ENCODE measurements around the gene CCT8.

Gene CCT8, protein sequence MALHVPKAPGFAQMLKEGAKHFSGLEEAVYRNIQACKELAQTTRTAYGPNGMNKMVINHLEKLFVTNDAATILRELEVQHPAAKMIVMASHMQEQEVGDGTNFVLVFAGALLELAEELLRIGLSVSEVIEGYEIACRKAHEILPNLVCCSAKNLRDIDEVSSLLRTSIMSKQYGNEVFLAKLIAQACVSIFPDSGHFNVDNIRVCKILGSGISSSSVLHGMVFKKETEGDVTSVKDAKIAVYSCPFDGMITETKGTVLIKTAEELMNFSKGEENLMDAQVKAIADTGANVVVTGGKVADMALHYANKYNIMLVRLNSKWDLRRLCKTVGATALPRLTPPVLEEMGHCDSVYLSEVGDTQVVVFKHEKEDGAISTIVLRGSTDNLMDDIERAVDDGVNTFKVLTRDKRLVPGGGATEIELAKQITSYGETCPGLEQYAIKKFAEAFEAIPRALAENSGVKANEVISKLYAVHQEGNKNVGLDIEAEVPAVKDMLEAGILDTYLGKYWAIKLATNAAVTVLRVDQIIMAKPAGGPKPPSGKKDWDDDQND

DNA sequence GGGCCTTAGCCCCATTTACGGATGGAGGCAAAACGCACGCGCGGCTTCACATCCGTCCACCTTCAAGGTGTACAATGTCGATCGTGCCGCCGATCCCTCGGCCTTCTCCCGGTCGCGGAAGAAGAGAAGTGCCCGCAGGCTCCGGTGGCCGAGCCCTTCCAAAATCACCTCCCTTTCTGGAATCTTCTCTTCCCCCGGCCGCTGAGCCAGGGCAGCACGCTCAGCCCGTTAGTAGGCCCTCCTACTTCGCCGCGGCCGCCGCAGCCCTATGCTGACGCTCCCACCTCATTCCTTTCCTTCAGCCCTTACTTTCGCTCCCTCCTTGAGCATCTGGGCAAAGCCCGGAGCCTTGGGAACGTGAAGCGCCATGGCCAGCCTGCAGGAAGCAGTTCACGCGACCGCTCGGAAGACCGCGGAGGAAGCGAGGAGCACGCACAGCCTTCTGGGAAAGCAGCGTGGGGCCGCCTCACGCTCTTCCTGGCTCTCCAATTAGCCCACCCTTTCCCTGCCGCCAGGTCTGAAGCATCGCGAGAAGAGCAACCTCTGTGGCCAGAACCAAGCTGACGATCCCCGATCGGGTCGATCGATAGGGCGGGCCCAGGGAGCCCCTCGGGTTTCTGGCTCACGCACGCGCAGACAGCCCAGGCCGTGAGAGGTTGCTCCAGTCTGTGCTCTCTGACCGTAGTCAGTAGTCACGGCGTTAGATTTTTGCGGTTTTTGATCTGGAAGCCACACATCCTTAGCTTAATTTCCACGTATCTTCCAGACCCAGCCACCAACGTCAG is at the start of gene CCT8:
Gene CCT8 (minus strand): TSS at position 427 of the 785 bp plus-strand sequence. CDS start 58 bp downstream, at position 369.
- DNase-seq (ENCODE audit: low spot score), result peak; percentile 96

DNA sequence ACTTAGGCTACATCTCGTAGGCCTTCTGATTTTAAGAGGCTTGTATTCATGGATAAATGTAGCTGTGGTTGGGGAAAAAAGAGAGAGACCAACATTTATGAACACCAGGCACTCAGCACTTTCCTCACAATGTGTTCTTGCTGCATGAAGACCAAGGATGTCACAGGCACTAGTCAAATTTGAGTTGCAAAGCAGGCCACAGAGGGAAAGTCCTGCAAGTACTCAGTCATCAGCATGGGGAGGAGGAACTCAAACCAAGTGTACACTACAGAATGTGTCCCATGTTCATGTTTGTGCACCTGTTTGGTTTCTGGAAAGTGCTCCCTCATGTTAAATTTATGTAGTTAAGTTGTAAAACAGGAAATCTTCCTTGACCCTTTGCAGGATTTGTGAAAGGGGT is 48.3 kb upstream of the CCT8 start:
- DNase-seq (ENCODE audit: low spot score), result peak; percentile 60

DNA sequence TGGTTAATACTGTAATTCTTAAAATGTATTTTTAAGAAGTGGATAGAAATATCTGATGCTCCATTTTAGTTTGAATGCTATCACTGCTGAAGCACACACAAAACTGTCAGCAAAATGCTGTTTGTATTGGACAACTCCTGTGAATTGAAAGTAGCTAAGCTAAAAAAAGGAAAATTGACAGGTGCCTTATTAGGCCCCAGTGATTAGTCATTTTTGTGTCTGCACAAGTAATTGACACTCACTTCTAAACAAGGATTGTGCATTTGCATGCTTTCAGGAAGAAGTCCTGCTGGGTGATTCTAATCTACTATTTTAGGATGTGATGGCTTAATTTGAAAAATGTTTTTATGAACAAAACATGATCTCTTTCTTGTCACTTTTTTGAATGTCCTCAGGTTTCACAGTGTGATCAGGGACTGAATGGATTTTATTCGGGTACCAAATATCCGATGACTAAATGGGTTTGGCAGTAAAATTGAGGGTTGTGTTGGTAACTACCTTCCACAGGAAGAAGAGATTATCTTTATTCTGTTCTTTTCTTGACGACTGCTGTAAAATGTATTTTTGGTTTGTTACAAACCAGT is 44.0 kb upstream of the CCT8 start:
- DNase-seq (ENCODE audit: low spot score), result peak; percentile 18

DNA sequence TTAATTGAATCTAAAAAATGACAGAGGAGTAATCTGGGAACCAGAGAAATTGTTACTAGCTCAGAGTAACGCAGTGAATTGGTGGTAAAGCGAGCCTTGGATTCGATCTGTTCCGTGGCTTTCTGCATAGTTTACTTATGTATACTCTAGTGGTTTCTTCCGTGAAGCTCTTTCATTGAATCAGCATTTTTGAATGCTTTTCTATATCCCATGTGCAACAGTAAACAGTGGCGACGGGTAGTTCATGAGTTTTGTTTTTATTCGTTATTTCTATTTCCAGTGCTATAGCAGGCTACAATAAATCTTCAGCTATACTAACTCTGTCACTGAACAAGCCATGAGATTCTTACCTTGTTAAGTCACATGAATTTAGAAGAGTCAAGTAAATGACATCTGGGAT is 42.5 kb upstream of the CCT8 start:
- no peak for DNase-seq (ENCODE audit: low spot score)

DNA sequence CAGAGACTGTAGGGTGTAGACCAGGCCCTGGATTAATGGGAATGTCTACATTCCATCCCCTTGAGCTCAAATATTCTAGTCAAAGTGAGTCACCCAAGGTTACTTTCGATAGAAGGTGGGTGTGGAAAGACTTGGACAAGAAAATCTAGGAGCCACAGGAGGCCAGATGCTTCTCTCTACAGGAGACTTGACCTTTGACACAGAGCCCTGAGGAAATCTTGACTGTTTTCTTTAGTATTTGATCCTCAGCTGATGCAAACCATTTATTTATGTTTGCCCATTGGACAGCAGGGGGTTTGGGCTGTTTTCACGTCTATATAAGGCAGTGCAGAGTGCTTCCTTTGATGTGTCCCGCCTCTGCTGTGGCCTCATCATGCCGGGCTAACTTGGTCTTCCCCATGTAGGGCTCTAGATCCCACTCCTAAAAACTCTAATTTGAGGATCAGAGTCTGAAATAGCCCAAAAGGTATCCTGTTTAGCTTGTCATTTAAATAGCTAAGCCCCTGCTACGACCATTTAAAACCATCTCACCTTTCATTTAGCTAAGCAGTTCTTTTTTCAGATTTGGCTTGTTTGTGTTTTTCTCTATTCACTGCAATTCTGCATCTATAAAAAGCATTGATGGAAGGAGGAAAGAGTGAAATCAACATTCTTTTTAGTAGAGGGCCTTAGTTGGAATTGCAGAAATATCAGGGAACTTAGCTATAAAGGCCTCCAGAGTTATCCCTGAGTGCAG is 41.5 kb upstream of the CCT8 start:
- DNase-seq (ENCODE audit: low spot score), result no peak

DNA sequence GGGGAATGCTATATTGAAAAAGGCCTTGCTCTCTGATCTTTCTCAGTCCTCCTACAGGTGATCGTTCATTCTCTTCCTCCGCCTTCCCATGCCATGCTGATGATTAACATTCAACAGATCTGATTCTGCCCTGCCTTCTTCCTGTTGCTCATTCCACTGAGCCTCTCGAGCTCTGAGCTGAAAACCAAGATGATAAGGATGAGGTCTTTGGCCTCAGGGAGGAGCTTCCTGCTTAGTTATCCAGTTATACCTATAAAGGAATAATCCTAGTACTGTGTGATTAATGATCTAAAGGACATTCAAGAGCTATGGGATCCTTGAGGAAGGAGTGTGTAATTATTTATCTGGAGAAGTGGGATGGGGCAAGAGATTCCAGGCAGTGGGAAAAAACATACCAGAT is 31.8 kb upstream of the CCT8 start:
- no peak for DNase-seq (ENCODE audit: low spot score)

DNA sequence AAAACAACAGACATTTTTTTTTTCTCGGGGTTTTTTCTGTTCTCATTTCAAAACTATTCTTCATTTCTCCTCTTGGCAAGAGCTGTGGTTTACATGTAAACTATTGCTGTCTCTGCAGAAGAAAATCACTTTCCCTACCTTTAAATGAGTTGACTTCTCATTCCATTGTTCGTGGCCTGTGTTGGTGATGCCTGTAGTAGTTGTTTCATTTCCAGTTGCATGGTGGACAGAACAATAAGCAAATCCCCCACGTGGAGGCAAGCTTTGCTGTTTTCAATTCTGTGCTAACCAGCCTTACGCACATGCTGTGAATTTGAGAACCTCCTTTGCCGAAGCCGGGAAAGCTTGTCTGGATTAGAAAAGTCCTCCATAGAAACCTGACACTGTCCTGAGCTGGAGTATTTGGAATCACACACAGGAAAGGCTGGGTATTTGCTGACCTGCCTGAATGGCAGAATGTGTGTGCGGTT is 30.8 kb upstream of the CCT8 start:
- DNase-seq (ENCODE audit: low spot score), result no peak

DNA sequence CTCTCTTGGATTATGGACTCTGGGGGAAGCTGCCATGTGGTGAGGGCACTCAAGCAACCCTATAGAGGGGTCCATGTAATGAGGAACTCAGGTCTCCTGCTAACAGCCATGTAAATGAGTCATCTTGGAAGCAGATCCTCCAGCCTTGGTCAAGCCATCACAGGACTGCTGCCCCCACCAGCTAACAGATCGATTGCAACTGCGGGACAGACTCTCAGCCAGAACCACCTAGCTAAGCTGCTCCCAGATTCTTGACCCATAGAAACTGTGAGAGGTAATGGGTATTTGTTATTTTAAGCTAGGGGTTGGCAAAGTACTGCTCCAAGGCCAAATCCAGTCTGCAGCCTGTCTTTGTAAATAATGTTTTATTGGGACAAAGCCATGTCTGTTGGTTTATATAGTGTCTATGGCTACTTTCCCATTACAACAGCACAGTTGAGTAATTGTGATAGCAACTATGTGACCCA is 29.4 kb upstream of the CCT8 start:
- no peak for DNase-seq (ENCODE audit: low spot score)

DNA sequence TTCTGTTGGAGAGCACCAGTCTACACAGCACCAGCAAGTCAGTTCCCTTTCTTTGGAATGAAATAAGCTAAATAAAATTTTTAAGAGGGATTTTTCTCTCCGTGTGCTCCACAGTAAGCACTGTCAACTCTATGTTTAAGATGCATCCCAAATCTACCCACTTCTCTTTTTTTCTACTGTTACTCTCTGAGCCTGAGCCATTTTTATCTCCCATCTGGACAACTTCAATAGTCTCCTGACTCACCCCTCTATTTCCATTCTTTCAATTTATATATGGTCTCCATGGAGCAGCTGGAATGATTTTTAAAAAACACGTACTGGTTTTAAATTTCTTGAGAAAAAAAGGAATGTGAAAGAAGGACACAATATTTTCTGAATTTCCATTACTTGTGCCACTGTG is 24.7 kb upstream of the CCT8 start:
- no peak for DNase-seq (ENCODE audit: low spot score)

DNA sequence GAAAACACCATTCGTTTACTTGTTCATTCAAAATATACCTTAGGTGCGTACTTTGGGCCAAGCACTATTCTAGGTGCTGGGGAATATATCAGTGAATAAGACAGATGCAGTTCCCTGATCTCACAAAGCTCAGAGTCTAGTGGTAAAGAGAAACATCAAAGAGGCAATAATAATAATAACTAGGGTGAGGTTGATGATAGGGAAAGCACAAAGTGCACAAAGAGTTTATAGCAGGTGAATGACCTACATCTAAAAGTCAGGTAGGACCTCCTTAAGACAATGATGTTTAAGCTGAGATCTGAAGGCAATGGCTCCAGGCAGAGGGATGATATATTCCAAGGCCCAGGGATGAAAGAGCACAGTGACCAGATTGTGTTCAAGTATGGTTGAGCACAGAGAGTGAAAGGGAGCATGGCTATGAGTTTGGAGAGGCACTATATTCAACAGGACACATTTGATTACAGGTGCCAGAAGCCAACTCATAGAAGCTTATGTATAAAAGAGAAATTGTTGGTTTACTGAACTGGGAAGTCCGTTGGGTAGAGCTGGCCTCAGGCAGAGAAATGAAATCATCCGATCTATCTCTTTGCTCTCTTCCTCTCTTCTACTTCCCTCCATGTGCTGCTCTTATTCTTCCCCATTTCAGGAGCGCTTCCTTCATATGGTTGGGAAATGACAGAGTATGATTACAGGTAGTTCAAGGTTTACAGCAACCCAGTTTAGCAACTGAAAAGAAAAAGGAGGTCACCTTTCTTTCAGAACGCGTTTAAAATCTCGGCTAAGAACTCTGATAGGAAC is 23.0 kb upstream of the CCT8 start:
- DNase-seq (ENCODE audit: low spot score), result no peak

DNA sequence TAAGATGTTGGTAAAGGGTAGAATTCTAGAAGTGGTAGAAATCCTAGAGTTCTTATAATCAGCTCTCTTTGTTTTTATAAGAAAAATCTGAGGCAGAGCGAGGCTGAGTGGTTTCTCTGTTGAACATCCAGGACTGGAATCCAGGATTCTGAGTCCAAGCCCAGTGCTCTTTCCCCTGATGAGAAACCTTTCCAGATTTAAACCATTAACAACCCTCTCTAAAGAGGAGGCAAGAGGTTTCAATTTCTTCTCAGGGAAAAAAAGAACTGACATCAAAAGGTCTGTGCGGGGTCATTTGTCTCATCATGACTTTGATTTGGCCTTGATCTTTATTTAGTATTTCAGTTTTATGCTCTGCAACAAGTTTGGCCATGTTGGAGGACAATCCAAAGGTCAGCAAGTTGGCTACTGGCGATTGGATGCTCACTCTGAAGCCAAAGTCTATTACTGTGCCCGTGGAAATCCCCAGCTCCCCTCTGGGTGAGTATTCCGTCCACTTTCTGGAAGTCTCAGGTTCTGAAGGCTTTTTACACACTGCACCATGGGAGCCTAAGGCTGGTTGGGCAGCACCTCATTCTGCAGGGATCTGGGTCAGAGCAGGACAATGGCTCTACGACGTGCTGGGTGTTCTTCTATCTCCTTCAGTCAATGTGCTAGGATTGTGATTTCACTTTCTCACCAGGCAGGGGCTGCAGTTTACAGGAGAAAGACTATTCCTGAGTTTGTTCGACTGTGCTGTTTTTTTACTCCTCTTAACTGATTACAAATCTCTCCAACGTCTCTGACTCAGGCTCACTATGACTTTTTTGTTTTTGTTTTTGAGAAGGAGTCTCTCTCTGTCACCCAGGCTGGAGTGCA is 18.9 kb upstream of the CCT8 start:
- no peak for DNase-seq (ENCODE audit: low spot score)

DNA sequence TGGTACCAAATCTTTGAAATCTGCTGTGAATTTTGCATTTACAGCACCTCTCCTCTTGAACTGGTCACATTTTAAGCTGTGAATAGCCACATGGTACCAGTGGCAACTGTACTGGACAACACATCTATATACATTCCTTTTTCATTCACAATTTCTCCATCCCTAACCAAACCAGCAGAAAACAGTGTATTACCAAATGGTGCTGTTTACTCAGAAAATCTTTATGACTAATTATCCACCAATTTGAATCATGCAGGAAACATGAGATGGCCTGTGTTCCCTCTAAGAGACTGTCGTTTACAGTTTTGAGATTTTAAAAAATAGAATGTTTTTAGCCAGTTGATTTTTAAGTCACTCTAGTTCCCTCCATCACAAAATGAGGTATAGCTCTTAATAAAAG is 17.6 kb upstream of the CCT8 start:
- no peak for DNase-seq (ENCODE audit: low spot score)

DNA sequence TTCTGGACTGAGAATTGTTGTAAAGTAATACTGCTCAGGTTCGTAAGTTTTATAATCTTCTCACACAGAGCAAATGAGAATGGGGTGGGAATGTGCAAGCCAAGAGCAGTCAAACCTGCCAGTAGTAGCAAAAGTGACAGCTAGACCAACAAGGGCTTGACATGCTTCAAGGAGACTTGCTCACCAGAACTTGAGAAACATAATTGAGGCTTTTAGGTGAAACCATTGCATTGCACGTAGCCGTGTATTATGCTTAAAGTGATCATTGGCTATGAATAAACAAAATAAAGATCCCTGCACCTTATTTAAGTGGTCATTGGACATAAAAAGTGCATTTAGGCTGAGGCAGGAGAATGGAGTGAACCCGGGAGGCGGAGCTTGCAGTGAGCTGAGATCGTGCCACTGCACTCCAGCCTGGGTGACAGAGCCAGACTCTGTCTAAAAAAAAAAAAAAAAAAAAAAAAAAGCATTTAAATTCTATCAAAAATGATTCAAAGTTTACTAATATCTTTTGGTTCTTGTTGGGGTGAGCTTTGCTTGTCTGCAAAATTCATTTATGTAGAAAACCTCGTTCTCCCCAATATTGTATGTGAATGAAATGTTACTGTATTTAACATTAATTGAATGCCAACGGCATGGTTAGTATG is 11.8 kb upstream of the CCT8 start:
- DNase-seq (ENCODE audit: low spot score), result no peak

DNA sequence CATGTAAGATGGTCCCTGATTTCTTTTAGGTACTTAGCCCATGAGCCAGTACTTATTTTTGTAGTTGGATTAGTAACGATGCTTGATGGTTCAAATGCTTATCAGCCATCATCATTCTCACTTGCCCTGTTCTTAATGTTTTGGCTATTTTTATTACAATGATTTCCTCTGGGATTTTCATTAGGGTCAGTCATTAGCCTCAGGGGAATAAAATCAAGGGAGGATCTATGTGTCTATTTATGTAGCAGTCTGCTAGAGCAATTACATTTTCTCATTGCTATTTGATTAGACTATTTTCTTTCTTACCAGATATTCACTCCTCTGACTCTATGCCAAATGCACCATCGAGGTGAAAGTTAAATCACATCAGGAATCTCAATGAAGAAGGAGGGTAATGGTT is 10.9 kb upstream of the CCT8 start:
- no peak for DNase-seq (ENCODE audit: low spot score)

DNA sequence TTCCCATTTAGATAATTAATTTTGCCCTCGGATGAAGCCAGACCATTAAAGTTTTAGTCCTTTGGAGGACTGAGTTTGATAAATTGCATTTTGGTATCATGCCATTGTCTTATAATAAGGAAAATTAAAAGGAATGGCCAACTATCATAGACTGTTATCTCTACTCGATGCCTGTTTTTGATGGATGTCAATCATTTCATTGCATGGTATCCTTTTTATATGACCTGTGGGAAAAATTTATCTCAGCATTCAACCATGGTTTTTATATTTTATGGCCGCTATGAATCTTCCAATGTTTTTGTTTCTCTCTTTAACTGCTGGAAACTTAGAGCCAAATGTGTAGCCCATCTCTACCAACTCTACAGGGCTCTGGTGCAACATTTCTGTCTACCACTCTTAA is 9.9 kb upstream of the CCT8 start:
- DNase-seq (ENCODE audit: low spot score), result no peak

DNA sequence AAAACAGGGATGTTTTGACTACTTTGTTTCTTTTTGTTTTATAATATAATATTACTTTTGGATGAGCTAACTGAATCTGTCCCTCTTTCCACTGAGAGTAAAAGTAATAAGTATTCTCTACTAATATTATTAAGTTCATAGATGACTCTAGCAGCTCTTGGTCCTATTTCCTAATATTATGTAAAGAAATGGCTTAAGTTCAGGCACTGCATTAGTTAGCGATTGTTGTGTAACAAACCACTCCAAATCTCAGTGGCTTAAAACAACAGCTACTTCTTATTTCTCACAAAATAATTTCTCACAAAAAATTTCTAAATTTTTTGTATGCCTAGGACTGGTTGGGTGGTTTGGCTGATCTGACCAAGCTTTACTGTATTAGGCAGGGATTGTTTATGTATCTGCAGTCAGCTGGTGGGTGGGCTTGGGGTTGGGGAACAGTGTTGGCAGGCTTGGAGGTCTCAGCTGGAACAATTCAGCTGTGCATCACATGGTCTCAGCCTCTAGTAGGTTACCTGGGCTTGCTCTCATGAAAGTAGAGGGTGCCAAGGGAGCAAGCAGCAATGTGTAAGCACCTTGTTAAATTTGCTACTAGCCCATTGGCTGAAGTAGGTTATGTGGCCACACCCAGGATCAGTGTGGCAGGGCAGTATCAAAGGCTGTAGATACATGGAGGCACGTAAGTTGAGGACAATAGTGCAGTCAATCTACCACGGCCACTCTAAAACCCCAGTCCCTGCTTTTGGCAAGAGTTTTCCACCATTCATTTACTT is 8.8 kb upstream of the CCT8 start:
- no peak for DNase-seq (ENCODE audit: low spot score)

DNA sequence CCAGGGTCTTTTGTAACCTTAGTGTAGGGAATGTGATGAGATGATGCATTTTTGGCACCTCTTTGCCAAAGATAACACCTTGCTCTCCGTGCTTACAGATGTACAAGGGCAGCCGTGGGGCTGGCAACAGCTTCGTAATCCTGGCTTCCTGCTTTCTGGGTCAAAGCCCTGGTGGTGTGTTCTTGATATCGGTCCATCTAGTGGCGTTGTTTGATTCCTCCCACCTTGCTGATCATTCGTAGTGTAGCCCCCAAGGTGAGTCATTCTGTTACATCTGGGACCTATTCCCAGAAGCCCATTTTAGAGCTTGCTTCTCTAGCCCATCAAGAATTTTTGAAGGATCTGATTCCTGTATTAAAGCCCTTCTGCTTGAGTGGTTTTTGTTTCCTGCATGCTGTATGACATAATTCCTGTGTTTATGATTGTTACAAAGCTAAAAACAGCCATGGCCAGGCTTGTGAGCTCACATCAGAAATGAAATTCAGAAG is 7.0 kb upstream of the CCT8 start:
- DNase-seq (ENCODE audit: low spot score), result no peak

All from germinal center (tissue), 1 donor.